Measurements from ENCODE around the gene MACIR. TPM values are rescaled to one million over a fixed set of nuclear protein-coding genes. Genes with fewer than 3 reads are reported as not detected.

MACIR gene
- total and polyA plus RNA-seq, 9 of the 15 experiments (the other 6 are each of a cell fraction or from before 2014, with no cell fraction given), result 1.4 to 11.6 (median 9.4) TPM

- TF ChIP-seq NR2C2 (CRISPR knock-in tag; IDR thresholded peaks at IDR 0.05) (no peak), NR2C2 (tag; IDR thresholded peaks at IDR 0.05) (no peak), SNRNP70 (optimal IDR thresholded peaks at IDR 0.05; ENCODE audit: low read depth, low read length) (no peak), ZBTB40 (IDR thresholded peaks at IDR 0.05) (no peak), ZBTB40 (CRISPR knock-in tag; IDR thresholded peaks at IDR 0.05) (no peak), PCBP2 (IDR thresholded peaks at IDR 0.05; ENCODE audit: low read depth, low read length, poor library complexity, severe bottlenecking) (no peak), RNF219 (CRISPR knock-in tag; IDR thresholded peaks at IDR 0.05) (no peak), ZNF449 (CRISPR knock-in tag; IDR thresholded peaks at IDR 0.05) (no peak), TAF1 (IDR thresholded peaks at IDR 0.05; ENCODE audit: control insufficient read depth, extremely low read depth, insufficient read depth, low read length, severe bottlenecking) (peak; percentile 62), USF2 (CRISPR knock-in tag; IDR thresholded peaks at IDR 0.05) (no peak)
Observed at GRCh38 chr5:103258368-103258956, at the start of gene MACIR (continued).
